Vagina (tissue), 2 donors: ENCODE measurements around the gene ANKS4B.

Experiments used
- POLR2AphosphoS5 ChIP-seq, 2 donors: sonication (generic); formaldehyde crosslinking; IDR thresholded peaks; one replicate each; pipeline ENCODE4 v1.9.0; 2017; ENCODE audit warnings: antibody characterized with exemption in 2 of 2, mild to moderate bottlenecking in 2 of 2, low read depth in 1 of 2; ENCODE audit not compliant: insufficient read depth in 1 of 2
- TF ChIP-seq, protein P1 (sequence below), 3 experiments: fragments of 450-650 bp in 2 of 3; fragments of 200-600 bp in 1 of 3; sonication (generic) in 1 of 3; IDR thresholded peaks; one replicate each; pipeline ENCODE4 v1.5.1; 2017 to 2019; ENCODE audit warnings: antibody characterized with exemption in 3 of 3, mild to moderate bottlenecking in 2 of 3, moderate library complexity in 2 of 3

DNA sequence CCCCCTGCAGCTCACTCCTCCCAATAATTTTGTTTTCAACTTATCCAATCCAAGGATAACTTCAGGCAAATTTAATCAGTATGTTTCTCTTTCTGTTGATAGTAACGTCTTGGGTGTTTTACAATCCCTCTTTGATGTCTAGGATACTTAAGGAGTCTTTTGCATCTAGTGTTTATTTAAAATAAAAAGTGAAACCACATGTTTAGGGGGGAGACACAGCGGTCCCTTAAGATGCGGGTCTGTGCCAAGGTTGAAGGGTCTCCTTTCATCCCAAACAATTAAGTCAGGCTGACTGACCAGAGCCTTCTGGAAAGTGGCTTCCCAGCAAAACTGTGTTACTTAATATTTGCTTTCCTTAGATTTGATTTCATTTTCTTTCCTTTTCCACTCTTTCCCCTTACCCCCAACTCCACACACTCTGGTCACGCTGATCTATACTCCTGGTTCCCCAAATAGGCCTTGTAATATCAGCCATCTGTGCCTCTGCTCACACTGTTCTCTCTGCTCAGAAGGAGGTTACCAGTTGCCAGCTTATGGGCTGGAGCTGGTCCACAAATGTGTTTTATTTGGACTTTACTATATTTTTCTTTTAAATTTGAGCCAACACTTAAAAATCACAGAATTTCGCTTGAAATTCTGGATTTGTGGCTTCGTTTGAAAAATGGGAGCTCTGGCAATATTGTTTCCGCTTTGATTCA lies 11.2 kb downstream of the ANKS4B start:
- TF ChIP-seq, protein P1, sequence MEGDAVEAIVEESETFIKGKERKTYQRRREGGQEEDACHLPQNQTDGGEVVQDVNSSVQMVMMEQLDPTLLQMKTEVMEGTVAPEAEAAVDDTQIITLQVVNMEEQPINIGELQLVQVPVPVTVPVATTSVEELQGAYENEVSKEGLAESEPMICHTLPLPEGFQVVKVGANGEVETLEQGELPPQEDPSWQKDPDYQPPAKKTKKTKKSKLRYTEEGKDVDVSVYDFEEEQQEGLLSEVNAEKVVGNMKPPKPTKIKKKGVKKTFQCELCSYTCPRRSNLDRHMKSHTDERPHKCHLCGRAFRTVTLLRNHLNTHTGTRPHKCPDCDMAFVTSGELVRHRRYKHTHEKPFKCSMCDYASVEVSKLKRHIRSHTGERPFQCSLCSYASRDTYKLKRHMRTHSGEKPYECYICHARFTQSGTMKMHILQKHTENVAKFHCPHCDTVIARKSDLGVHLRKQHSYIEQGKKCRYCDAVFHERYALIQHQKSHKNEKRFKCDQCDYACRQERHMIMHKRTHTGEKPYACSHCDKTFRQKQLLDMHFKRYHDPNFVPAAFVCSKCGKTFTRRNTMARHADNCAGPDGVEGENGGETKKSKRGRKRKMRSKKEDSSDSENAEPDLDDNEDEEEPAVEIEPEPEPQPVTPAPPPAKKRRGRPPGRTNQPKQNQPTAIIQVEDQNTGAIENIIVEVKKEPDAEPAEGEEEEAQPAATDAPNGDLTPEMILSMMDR (IDR thresholded peaks at IDR 0.05) = no peak
- no peak for TF ChIP-seq POLR2AphosphoS5 (IDR thresholded peaks at IDR 0.05; ENCODE audit: insufficient read depth in 1 of 2, low read depth in 1 of 2)
